Fibroblast of villous mesenchyme (primary cell): ENCODE data around the gene DACT2. TPM values are rescaled to one million over a fixed set of nuclear protein-coding genes. Genes with fewer than 3 reads are reported as not detected.

Experiments
- DNase-seq: peaks from one replicate; pipeline ENCODE4 v3.0.0-alpha.2; 2010; ENCODE audit warnings: low read depth
- H3K4me3 ChIP-seq: 2 replicates; pipeline ENCODE4 v1.5.1; 2011; ENCODE audit warnings: low read depth, mild to moderate bottlenecking, low read length
- total RNA-seq: library from RNA; depleted of rRNA; stranded (reverse); fragments of >200 nt; gene quantifications from 2 replicates; pipeline ENCODE4 v1.2.3, GENCODE V29; 2012
- TF ChIP-seq, protein P1 (sequence below): IDR thresholded peaks from 2 replicates; pipeline ENCODE4 v1.5.1; 2012; ENCODE audit warnings: low read depth, mild to moderate bottlenecking, low read length; ENCODE audit not compliant: insufficient read depth

DACT2 gene
- total RNA-seq, 1 donor, result not detected

GRCh38 chr6:168322966-168323365 lies 3.4 kb upstream of the DACT2 start:
- TF ChIP-seq, protein P1, sequence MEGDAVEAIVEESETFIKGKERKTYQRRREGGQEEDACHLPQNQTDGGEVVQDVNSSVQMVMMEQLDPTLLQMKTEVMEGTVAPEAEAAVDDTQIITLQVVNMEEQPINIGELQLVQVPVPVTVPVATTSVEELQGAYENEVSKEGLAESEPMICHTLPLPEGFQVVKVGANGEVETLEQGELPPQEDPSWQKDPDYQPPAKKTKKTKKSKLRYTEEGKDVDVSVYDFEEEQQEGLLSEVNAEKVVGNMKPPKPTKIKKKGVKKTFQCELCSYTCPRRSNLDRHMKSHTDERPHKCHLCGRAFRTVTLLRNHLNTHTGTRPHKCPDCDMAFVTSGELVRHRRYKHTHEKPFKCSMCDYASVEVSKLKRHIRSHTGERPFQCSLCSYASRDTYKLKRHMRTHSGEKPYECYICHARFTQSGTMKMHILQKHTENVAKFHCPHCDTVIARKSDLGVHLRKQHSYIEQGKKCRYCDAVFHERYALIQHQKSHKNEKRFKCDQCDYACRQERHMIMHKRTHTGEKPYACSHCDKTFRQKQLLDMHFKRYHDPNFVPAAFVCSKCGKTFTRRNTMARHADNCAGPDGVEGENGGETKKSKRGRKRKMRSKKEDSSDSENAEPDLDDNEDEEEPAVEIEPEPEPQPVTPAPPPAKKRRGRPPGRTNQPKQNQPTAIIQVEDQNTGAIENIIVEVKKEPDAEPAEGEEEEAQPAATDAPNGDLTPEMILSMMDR, result no peak
- no peak for DNase-seq

GRCh38 chr6:168320634-168321033 lies 1.1 kb upstream of the DACT2 start:
- TF ChIP-seq, protein P1, result no peak
- no peak overlapping the region for H3K4me3 ChIP-seq
- DNase-seq, result no peak

More at GRCh38 chr6:168322966-168323365, 3.4 kb upstream of the DACT2 start:
- H3K4me3 ChIP-seq, result no peak overlapping the region

GRCh38 chr6:168318579-168319278 lies 848 bp downstream of the DACT2 start:
- no peak for DNase-seq
- no peak overlapping the region for H3K4me3 ChIP-seq
- TF ChIP-seq, protein P1, result no peak

DNA sequence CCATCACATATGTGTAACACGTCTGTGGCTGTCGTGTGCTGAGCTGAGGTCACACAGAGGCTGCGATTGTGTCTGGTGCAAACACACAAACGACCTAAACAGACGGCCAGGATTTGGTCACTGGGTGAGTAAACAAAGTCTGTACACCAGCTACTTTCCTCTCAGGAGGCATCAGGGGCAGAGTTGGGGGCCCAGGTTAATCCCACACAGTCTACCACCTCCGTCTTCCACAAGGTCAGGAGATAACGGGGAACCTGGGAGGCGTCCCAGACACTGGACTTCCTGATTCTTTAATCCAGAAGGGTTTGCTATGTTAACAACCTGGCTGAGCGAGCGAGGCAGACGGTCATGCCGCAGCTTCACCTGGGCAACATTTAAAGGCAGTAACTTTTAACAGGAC lies 1.5 kb downstream of the DACT2 start:
- TF ChIP-seq, protein P1, result no peak
- no peak for DNase-seq
- no peak overlapping the region for H3K4me3 ChIP-seq

GRCh38 chr6:168315596-168315995 lies 4.0 kb downstream of the DACT2 start:
- TF ChIP-seq, protein P1, result no peak
- H3K4me3 ChIP-seq, result no peak overlapping the region
- no peak for DNase-seq

GRCh38 chr6:168314948-168315347 lies 4.6 kb downstream of the DACT2 start:
- peak; percentile 5 for DNase-seq
- no peak overlapping the region for H3K4me3 ChIP-seq
- TF ChIP-seq, protein P1, result peak; percentile 48

DNA sequence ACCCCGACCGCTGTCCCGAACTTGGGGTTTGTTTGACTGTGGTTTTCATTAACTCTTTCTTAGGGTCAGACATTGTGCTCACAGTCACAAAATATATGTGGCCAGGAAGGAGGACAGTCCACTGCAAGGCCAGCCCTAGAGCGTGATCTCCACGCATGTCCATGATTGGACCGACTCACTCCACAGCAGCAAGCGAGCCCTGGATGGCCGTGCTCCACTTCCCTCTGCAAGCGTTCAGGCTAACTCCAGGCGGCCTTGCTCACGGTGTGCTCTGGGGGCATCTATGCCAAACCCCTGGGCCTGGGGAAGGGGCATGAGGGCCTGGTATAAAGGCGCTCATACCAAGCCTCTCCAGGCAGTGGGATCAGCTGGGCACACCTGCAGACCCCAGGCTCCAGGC lies 5.6 kb downstream of the DACT2 start:
- no peak overlapping the region for H3K4me3 ChIP-seq
- DNase-seq, result no peak
- TF ChIP-seq, protein P1, result no peak
